RPMI8226 (cell line): Measurements from ENCODE around the gene MTA2.
"Not testable (repeated sequence)": the region's sequence is repeated elsewhere in the genome, so short reads cannot be mapped to it uniquely, and the experiment has no call there.

Experiments used
- DNase-seq: peaks from one replicate; pipeline ENCODE4 v3.0.0-alpha.2; 2015

Gene MTA2

DNA sequence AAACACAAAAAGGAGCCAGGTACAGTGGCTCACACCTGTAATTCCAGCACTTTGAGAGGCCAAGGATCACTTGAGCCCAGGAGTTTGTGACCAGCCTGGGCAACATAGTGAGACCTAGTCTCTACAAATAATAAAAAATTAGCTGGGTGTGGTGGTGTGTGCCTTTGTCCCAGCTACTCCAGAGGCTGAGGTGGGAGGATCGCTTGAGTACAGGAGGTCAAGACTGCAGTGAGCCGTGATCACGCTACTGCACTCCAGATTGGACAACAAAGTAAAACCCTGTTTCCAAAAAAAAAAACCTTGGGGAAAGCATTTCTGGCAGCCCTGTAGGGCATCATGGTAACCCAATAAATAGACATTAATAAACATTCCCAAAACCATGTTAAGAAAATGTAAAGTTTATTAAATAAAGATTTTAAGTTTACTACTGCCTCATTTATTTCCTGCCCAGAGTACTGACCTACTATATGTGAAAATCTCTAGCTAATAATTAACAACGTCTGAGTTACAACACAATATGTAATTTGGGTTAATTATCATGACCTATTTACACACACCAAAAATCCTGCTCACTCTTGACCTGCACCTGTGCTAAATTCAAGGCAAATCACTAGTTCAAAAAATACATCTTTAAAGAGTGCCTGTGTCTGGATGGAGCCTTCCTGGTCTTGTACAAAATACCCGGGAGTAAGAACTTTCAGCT is 36.4 kb downstream of the MTA2 start:
- no peak for DNase-seq

GRCh38 chr11:62561677-62562230 is 39.9 kb downstream of the MTA2 start:
- not testable (repeated sequence) for DNase-seq

- peak; percentile 88 for DNase-seq
Observed at GRCh38 chr11:62560566-62561103, 41.0 kb downstream of the MTA2 start.

DNA sequence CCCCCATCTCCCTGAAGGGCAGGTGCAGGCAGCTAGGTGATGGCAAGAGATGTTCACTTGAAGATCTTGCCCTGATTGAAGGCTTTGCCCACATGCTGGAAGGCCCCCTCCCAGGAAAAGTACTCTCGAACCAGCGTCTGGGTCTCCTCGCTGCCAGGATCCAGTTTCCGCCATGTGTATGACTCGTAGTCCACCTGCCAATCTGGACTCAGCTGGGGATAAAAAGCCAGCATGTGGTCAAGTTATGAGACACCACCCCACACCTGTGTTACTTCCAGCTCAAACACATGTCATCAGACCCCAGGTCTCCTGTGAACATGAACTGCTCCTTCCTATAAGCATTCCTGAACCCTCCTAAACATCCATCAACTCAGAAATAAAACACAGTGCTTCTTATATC is 42.0 kb downstream of the MTA2 start:
- DNase-seq = not testable (repeated sequence)

DNA sequence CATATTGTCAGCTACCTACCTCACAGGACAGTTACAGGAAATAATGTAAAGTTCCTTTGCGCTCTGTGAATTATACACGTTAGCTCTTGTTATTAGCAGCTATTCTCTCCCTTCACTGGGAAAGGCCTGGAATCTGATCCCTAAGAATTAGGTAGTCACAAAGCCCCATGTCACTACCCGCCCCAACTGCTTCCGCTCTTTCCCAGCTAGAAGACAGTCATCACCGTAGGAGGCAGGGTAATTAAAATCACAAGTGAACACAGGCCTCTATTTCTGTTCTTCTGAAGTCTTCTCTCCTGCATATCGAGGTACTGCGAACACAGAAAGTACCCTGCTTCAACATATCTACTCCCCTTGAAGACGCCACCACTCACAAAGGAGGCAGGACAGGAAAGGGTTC is 42.5 kb downstream of the MTA2 start:
- DNase-seq = no peak

GRCh38 chr11:62558669-62559068 is 43.0 kb downstream of the MTA2 start:
- DNase-seq = no peak

DNA sequence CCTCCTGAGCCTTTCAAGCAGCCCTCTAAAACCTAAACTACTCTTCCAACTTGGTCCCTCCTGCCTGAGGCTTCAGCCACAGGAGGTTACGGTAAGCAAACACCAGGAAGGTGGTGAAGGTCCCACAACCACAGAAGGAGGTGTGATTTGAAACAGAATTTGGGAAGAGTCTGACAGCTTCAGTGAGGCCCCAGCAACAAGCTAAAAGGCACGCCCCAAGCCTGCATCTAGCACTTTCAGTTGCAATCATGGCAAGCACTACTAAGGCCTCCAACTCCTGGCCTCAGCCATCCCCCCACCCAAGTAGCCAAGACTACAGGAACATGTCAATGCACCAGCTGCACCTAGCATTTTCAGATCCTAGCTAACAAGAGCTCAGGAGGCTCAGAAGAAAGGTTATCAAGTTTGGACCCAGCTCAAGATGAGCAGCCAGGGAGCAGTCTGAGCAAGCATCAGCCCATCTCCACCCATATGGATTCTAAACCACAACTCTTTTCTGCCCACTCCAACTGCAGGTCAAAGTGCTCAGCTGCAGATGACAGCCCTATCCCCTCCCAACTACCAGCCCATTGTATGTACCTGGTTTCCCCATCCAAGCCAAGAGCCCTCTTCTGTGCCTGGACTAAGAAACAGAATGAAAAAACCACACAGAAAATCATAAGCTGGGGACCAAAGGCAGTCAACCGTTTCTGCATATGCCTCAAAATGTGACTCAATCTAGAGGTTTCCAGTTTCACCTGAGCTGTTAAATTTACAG is 44.6 kb downstream of the MTA2 start:
- peak; percentile 94 for DNase-seq

DNA sequence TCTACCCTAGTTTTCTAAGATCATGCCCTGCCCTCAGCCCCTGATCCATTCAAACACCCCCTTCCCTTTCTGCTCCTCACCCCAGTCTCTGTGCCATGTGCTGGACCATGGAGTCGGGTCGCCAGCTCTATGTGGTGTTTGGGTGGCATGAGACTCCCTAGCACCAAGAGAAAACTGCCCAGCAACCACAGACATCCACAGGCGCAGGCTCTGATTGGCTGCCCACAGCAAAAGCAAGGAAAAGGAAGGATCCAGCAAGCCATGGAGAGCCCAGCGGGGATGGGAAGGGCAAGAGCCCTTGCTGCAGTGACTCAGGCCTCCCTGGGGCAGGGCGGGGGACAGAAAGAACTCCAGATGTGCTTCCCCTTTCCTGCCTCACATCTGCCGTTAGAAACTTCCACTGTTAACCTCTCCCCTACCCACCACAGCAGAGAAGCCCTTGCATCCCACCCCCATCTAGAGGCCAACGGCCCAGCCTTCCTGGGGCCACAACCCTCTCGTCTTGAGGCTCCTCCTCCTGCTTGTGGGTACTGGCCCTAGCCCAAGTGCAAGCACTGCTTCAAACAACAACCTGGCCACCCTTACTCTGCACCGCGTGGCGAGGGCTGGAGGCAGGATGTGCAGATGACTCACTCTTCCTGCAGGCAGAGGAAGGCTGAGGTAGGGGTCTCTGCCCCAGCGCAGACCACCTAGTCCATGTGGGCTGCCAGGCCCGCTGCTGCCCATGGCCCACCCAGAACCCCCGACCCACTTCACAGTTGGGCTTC is 45.4 kb downstream of the MTA2 start:
- peak; percentile 99 for DNase-seq

DNA sequence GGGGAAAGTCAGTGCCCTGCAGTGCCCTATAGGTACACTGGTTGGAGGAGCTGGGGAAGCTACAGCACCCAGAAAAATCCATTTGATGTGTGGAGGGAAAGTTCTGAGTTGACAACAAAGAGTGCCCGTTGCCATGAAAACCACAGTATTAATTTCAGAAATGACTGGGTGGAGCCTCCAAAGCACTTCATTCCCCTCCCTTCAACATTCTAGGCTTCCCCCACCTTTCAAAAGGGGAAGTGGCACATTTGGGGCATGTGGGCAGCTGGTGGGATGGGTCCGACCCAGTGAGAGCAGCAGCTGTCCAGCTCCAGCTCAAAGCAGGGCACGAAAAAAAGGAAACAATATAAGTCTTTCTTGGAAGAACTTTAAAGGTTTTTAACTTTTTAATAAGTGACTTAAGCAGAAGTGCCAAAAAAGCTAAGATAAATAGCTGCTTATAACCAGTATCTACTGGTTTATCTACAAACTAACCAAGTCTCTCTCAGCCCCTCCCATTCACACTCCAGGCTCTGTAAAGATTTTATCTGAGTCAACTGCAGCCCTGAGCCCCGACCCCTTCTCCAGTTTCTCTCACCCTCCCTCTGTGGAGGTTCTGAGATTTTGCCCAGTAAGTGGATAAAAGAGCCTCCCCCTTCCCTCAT is 46.1 kb downstream of the MTA2 start:
- DNase-seq = peak; percentile 97

GRCh38 chr11:62554387-62555167 is 47.1 kb downstream of the MTA2 start:
- peak; percentile 80 for DNase-seq

GRCh38 chr11:62553839-62554361 is 47.8 kb downstream of the MTA2 start:
- DNase-seq = no peak

DNA sequence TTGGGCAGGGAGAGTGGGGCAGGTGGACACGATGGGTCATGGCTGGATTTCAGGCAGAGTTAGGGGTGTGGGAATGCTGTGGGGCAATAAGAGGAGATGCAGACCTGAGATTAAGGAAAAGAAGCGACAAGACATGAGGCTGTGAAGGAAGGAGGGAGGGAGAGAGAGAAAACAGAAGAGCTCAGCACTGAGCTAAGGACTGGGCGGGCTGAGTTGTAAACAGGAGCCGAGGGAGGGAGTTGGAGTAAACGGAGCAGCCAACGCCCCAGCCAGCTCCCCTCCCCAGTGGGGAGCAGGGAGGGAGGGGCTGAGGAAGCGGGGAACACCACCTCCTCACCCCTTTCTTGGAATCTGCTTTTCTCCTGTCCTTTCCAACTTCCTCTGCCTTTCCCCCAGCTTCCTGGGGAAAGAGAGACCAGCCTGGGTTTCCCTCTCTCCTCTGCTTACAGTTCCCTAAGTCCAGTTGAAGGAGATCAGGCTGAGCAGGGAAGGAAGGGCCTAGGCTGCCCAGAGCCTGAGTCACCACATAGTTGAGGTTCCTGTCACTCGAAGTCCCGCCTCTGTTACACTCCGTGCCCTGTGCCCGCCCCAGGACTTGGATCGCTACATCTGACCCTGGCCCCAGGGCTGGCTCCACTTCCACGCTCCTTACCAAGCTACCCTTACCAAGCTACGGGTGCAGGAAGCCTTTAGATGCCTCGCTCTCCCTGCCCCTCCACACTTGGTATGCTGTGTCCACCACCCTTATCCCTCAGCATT is 48.4 kb downstream of the MTA2 start:
- peak; percentile 96 for DNase-seq

- DNase-seq = peak; percentile 47
Observed at GRCh38 chr11:62552485-62553079, 49.1 kb downstream of the MTA2 start.

DNA sequence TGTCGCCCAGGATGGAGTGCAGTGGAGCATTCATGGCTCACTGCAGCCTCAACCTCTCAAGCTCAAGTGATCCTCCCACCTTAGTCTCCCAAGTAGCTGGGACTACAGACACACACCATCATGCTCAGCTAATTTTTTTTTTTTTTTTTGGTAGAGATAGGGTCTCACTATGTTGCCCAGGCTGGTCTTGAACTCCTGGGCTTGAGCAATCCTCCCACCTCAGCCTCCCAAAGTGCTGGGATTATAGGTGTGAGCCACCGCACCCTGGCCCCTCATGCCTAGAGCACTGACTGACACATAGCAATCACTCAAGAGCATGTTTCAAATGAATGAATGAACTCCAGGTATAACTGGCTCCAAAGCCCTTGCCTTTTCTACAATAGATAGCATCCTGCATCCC is 51.2 kb downstream of the MTA2 start:
- not testable (repeated sequence) for DNase-seq

DNA sequence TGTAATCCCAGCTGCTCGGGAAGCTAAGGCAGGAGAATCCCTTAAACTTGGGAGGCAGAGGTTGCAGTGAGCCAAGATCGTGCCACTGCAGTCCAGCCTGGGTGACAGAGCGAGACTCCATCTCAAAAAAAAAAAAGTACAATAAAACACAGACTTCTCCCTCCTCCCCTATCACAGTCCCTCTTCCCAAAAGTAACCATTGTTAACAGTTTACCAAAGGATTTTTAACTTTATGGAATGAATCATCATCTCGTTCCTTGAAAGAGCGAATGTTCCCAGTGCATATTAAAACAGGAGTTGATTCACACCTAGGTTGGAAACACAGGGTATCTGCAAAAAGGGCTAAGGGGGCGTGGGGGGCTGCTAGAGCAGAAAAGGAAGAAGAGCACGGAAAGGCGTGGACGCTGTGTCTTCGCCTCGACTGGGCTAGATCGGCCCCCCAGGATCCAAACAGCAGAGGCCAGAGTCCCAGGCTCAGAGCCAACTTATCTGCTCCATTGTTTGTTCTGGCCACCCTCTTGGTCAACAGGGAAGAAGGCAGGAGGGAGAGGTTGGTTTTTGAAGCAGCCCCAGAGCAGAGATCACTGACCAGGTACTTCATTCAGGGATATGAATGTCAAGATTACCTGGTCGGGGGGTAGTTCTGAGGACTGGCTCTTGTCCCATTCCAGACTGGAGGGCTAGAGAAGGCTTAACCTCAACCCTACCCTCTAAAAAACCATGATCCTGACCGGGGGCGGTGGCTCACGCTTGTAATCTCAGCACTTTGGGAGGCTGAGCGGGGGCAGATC is 52.9 kb downstream of the MTA2 start:
- no peak for DNase-seq

GRCh38 chr11:62547691-62548281 is 53.9 kb downstream of the MTA2 start:
- peak; percentile 42 for DNase-seq

- peak; percentile 56 for DNase-seq
Observed at GRCh38 chr11:62546929-62547625, 54.6 kb downstream of the MTA2 start.

DNA sequence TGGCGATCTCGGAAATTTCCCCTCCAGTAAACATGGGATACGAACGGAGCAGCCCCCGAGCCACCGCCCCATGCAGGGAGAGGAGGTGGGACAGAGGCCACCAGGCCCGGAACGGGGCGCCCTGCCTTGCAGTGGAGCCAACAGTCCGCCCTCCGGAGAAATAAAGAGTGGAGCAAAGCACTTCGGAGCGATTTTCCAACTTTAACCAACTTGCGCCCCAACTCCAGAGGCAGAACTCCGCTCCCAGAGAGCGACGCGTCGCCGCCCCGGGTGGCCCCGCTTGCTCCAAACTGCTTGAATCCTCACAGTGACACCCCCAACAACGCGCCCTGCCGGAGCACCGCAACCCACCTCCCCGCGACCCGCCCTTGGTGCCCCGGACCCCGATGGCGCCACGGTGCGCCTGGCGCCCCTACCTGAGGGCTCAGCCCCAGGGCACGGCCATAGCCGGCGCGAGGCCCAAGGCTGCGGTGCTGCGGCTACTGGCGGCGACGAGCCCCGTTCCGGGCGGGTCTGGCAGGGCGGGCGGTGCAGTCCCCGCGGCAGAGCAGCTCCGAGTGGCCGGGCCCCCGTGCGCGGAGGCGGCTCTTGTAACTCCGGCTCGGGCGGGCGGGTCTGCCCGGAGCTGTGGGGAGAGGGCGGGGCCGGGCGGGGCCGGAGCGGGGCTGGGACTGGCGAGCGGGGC is 55.3 kb downstream of the MTA2 start, which contains the start of gene AHNAK:
AHNAK (minus strand) TSS at position 563 of the 685 bp plus-strand sequence. CDS start 10,708 bp downstream, outside the sequence.
- peak; percentile 87 for DNase-seq
